GM18520 (cell line): ENCODE measurements around the gene IP6K3.

Experiments
- ATAC-seq: cut with Tn5 transposase; IDR thresholded peaks from one replicate; pipeline ENCODE4 v1.9.1; 2021; ENCODE audit not compliant: unreplicated experiment

The IP6K3 gene

DNA sequence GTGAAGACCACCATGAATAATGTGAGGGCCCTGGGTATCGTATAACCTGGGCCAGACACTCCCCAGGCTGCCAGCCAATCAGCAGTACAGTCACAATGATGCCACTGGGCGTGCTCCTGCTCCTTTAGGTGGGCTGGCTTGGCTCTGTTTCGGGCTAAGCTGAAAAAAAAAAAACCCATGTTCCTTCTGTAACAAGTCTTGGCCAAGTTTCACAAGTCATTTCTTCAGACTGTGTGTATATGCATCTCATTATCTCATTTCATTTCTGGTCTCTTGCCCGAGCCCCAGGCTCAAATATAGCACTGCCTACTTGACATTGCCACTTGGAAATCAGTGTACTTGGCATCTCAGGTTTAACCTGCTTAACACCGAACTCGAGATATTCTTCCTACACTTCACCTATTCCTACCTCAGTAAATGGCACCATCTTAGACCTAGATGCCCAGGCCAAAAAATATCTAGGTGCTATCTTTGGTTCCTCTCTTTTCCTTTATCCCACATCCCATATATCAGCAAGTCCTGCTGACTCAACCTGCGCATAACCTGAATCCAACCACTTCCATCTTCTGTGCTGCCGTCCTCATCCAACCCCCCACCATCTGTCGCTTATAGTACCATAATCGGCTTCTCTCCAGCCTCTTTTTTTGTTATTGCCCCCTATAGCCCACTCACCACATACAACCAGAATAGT lies 37.0 kb downstream of the IP6K3 start:
- no peak for ATAC-seq

- no peak for ATAC-seq
Observed at GRCh38 chr6:33708516-33709204, 38.0 kb downstream of the IP6K3 start.

DNA sequence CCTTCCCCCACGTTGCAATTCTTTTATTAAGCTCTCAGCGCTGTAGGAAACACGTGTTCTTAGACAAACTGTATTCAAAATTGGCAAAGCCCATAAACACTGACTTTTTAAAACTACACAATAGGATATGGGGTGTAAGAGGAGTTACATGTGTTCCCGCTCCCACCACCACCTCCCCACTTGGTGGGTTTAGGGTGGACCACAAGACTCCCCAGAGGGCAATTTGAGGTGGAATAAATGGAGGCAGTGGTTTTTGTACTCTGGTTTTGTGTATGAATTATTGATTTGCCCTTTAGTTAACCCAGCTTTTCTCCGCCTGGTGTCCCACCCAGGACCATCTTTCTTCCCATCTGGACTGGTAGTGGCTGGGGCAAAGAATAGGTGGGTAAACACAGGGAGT lies 38.9 kb downstream of the IP6K3 start:
- no peak for ATAC-seq

- ATAC-seq = no peak
Observed at GRCh38 chr6:33705955-33706725, 40.6 kb downstream of the IP6K3 start.

DNA sequence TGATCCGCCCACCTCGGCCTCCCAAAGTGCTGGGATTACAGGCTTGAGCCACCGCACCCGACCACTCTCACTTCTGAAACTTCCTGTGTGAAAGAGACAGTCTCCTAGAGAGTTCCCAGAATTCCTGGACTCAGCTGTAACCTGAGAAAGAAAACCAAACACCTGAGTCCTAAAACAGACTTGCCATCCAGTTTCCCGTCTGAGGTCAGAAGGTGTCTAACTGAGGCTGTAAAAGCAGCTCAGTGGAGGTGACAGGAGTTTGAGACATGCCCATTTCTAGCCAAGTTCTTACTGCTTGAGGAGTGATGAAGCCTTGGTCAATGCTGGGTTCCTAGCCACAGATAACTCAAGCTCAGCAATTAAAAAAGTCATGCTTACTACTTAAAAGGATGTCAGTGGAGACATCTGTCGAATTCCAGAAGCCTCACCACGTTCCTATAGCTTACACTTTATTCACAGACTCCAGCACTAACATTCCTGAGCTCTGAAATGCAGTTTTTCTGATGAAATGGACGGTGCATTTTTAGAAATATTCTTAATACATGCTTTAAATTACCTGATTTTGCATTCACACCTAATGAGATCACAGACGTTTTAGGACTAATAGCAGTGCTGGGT lies 41.3 kb downstream of the IP6K3 start:
- no peak for ATAC-seq

DNA sequence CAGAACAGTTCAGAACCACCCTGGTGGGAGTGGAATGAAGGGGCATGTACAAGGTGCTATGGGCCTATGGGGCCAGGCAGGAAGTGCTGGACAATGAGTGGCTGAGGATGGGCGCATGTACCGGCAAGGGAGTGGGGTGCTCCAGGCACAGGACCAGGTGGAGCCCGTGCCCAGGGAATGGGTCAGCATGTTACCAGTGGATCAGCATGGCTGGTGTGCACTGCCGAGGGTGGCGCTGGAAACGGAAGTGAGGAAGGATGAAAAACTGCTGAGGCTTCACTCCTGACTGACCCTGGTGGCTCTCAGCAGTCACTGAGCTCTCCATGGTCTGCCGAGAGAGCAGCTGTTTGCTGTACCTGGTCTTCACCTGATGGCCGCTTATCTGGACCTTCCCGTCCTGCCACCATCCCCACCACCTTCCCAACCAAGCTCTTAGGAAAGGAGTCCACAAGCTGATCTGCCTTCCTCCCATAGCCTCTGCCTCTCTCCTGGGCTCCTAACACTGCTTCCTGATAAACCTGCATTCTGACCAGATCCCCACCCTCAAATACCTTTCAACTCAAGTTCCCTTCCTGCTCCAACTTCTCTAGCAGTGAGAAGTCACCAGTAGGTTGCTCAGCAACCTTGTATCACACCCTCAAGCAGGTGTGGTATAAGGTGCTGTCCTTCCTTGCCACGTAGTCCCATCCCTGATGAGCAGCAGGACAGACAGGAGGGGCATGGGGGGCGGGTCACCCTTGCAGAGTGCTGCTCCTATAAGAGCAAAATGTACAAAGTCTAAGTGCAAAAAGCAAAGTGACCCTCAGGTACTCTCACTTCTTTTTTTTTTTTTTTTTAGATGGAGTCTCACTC lies 42.3 kb downstream of the IP6K3 start:
- no peak for ATAC-seq

DNA sequence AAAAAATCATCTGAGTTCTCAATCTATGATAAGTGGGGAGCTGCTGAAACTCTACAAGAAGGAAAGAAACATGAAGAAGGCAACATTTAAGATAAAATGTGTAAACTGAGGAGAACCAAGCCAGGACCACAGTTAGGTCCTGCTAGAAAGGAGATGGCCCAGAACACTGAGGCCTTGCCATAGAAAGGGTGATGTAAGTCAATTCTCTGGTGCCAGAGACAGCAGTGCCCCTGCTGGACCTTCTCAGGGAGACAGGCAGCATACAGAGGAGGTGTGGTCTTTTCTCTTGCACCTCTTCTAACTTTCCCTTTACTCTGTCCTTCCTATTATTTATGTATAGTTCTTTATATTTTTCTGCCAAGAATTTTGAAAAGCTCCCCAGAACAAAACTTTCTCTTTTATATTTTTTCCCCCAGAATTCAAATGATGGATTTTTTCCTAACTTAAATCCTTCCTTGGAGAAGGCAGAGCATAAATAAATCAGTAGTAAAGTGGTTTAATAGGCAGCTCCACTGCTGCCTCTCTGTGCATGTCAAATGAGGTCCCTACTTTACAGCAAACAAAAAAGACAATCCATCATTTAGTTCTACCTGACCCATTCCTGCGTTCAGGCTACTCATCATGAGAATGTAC lies 44.2 kb downstream of the IP6K3 start:
- ATAC-seq = no peak

DNA sequence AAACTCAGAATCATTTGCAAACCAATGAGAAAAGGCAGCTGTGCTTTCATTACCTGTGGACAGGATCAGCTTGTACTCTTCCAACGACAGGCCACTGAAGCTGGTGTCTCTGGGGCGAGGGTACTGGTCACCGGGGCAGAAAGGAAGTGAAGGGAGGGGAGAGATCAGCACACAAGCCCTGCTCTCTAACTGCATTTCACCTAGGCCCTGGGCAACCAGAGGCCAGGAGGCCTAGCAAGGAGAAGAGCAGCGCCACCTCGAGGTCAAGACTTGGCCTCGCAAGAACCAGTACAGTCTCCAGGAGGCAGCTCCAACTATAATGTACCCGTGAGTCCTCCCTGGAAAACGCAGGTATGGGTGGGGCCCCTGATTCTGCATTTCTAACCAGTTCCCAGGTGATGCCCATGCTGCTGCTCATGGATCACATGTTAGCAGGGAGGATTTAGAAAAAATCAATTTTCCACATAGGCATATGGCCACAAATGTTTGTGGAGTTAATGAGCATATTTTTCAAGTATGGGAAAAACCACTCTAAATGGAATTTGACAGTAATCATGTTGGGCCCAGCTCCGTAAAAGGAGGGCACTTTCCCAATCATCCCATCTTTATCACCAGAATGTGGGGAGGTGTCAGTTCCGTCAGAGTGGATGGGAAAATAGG lies 46.2 kb downstream of the IP6K3 start:
- ATAC-seq = no peak

- no peak for ATAC-seq
Observed at GRCh38 chr6:33699739-33700138, 47.0 kb downstream of the IP6K3 start.

DNA sequence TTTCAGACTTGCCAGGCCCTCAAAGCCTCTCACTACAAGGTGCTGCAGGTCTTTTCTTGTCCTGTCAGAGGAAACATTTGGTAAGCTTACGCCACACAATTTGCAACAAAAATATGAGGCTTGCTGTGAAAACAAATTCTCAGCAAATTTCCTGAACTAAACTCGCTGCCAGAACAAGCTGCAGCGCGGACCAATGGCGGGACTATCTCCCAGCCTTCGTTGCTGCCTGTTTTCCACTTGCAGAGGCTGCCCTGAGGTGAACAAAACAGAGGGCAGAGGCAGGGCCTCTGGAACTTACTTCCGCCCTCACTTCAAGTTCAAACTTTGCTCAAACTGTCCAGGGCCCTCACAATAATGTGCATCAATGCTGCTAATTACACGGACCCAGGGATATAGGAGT lies 47.6 kb downstream of the IP6K3 start:
- ATAC-seq = no peak

DNA sequence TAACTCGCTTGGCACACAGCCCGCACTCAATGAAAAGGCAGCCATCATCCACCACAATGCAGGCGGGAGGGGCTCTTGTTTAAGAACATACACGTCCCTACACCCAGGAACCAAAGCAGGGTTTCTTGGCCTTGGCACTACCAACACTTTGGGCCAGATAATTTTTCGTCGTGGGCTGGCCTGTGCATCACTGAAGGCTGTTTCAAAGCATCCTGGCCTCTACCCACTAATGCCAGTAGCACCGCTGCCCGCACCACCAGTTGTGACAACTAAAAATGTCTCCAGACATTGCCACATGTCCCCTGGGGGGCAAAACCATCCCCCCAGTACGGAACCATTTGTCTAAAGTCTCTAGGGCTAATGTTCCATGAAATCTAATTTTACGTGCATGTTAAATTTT lies 48.2 kb downstream of the IP6K3 start:
- no peak for ATAC-seq

DNA sequence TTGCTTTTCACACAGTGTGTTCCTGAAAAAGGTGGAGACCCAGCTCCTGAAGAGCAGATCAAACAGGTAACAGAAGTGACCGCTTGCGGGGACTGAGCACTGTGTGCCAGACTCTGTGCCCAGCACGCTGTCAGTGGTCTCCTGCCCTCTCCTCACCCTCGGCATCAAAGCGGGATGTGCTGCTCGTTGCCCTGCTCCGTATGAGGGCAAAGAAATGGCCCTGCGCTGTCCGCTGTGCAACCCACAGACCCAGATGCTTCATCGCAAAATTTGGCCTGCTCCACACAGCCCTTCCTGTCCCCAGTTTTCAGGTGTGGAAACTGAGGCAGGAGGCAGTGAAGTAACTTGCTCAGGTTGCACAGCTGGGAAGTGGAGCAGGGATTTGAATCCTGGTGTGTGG lies 48.9 kb downstream of the IP6K3 start:
- no peak for ATAC-seq

DNA sequence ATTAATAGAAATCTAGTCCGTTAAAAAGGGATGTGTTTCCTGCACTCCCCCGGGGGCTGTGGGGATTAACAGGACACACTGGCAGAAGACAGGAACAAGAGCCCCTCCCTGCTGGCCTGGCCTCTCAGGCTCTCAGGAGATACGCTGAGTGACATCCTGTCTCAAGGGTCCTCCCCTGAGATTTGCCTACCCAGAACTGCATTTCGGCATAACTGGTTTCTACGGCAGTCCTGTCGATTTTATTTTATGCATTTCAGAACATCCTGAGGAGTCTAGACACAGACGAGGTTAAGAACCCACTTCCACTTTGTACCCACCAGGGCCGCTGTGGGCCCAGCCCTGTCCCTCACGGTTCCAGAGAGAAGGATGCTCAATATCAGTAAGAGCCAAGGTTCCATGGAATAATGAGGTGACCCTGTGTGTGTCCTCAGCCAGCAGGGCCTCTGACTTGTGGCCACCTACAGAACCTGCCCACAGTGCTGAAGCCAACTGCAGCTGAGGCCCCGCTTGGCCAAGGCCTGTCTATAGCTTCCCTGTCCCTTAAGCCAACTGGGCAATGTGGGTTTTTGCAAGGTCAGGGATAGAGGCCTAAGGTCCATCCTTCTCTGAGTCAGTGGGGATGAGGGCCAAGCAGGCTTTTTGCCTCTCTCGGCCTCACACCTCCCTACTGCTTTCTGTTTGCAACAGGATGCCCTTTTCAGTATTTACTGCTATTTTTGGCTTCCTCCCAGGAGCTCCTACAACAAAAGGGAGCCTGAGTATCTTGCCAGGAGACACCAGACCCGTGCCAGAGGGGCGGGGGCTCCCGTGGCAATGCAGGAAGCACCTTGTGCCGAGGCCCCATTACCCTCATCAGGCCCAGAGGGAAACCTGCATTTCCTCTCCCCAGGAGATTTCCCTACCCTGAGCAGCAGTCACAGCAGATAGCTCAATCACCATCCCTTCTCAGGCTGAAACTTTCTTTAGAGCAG lies 49.9 kb downstream of the IP6K3 start:
- ATAC-seq = no peak

- ATAC-seq = no peak
Observed at GRCh38 chr6:33696076-33696475, 50.6 kb downstream of the IP6K3 start.

GRCh38 chr6:33695451-33695887 lies 51.2 kb downstream of the IP6K3 start:
- ATAC-seq = no peak

- ATAC-seq = no peak
Observed at GRCh38 chr6:33694977-33695376, 51.7 kb downstream of the IP6K3 start.

GRCh38 chr6:33694401-33694931 lies 52.2 kb downstream of the IP6K3 start:
- ATAC-seq = no peak
